GM19372 (cell line): ENCODE measurements around the gene MB.
"Not testable (repeated sequence)": the region's sequence is repeated elsewhere in the genome, so short reads cannot be mapped to it uniquely, and the experiment has no call there.

ENCODE experiments used
- ATAC-seq: cut with Tn5 transposase; IDR thresholded peaks from one replicate; pipeline ENCODE4 v1.9.1; 2021; ENCODE audit warnings: mild to moderate bottlenecking, low read depth, moderate library complexity; ENCODE audit not compliant: unreplicated experiment

MB gene

DNA sequence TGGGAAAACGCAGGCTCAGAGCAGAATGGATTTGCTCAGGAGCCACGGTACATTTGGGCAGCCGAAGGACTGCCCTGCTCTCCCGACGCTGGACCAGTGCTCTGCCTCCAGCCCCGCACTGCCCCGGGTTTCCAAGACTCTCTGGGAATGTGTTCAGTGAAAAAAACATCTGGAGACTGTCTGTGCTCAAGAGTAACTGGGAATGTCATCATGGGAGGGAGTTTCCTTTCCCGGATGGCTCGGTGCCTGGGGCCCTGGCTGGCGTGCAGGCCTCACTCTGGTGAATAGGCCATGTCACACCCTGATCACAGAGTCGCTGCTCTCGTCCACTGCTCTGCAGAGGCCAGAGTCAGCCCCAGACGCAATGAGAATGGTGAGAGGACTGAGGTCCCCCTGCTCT lies 21.3 kb upstream of the MB start:
- no peak for ATAC-seq

DNA sequence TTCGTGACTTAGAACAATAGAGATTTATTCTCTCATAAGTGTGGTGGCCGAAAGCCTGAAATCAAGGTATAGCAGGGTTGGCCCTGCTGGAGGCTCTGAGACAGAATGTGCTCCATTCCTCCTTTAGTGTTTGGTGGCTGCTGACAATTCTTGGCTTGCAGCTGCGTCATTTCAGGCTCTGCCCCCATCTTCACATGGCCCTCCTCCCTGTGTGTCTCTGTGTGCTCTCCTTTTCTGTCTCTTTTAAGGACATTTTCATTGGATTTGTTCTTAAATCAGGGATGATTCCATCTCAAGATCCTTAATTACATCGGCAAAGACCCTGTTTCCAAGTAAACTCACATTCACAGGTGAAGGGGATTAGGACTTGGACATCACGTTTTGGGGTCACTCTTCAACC lies 20.9 kb upstream of the MB start:
- ATAC-seq, result no peak

DNA sequence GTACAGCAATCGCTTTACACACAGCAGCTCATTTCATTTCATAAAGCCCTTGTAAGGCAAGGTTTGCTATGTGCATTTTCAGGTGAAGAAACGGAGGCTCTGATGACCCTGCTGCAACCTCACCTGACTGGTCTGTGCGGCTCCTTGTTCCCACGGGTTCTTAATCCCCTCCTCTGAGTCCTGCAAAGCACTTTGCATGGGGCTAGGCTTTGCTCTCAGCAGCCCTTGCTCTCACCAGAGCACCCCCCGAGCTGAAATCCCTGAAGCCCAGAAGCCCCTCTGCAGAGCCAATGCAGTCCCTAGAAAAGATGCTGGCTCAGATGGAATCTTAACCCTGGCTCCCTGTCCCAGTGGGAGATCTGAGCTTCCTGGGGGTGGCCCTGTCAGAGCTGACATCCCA lies 20.1 kb upstream of the MB start:
- no peak for ATAC-seq

DNA sequence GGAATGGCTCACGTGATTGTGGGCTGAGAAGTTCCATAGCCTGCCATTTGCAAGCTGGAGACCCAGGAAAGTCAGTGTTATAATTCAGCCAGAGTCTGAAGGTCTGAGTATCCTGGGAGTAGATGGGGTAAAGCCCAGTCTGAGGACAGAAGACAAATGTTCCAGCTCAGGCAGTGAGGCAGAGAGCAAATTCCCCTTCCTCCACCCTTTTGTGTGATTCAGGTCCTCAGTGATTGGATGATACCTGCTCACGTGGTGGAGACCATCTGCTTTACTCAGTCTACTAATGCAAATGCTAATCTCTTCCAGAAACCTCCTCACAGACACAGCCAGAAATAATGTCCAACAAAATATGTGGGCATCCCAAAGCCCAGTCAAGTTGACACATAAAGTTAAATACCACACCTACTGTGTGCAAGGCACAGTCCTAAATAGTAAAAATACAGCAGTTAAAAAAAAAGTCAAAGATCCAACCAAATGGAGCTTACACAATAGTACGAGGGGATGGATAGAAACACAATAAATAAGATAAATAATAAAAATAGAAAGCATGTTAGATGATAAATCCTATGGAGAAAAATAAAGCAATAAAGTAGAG lies 17.9 kb upstream of the MB start:
- ATAC-seq, result no peak

DNA sequence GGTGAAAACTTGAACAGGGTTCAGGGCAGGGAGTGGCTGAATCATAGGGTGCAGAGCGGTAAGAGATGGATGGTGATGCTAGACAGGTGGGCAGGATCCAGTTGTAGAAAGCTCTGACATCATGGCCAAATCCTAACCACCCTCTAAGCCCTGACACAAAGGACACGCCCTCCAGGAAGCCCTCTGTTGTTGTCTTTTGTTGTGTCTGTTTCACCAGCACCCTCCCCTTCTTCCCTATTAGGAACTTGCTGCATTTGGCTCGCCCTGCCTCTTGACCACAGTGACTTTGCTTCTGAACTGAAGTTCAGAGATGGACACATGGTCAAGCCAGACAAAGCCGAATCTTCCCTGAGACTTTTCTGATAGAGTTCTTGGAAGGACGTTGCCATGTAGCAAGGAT lies 16.9 kb upstream of the MB start:
- no peak for ATAC-seq

DNA sequence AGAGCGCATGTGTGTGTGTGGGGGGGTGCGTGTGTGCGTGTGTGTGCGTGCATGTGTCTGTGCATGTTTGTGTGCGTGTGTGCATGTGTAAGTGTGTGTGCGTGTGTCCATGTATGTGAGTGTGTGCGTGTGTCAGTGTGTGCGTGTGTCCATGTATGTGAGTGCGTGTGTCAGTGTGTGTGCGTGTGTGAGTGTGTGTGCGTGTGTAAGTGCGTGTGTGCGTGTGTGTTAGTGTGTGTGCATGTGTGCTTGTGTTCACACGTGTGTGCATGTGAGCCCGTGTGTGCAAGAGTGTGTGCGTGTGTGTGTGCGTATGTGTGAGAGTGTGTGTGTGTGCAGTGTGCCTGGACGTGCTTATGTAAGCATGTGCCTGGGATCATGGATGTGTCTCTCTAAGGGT lies 16.4 kb upstream of the MB start:
- no peak for ATAC-seq

DNA sequence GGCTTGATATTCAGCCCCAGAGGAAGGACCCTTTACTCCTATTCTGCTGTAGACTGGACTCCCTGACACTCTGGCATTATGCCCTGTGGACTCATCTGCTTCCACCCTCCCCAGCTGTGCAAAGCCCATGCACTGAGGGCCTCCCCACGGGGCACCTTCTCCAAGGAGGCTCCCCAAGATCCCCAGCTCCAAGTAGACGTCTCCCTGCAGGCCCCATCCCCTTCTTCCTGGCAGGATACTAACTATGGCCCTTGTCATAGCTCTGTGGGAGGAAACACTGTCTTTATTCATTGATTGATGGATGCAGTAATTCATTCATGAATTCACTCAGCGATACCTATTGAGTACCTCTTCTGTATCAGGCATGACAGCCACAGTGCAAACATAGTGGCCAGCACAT lies 15.8 kb upstream of the MB start:
- ATAC-seq, result no peak

DNA sequence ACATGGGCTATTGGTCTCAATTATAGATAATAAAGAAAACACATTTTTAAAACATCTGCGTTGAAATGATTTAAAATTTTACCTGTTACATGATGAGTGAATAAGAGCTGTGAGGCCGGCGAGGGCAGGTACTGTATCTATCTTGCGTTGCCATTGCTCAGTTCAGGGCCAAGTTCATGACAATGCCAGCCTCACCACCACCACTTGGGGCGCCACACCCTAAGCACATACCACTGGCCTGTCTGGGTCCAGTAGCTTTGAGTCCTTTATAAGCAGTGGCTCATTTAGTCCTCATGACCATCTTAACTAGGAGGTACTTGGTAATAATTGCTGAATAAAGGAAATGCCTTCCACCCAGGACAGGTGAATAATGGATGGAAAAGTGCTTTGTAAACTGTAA lies 14.5 kb upstream of the MB start:
- ATAC-seq, result no peak

DNA sequence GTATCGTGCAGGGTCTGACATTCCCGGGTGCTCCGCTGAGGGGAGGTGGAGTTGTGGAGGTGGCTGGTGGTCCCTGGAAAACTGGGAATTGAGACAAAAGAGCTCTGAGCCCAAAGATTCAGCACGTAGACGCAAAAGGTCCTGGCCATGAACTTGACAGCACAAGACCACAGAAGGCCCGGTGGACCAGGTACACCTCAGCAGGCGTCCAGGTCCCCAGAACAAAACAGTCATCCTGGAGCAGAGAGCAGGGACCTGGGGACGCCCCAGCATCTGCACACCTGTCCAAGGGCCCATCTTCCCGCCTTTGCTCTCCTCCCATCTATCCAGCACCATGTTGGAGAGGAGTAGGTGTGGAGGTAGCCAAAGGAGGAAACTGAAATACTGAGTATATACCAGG lies 13.8 kb upstream of the MB start:
- ATAC-seq, result no peak

DNA sequence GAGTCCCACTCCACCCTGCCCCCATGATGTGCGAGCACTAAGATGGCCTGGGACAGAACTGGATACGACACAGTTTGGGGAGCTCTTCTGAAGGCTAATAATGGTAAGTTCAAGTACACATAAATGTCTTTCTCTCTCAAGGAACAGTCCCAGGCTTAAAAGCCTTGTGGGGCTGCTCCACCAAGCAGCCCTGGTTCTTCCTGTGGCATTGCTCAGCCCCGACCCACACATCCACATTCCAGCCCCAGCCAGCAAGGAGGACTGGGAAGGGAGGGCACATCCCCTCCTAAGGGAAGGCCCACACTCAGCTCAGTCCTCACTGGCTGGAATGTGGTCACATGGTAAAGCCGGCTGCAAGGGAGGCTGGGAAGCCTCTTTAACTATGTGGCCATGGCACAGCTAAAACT lies 13.3 kb upstream of the MB start:
- no peak for ATAC-seq

DNA sequence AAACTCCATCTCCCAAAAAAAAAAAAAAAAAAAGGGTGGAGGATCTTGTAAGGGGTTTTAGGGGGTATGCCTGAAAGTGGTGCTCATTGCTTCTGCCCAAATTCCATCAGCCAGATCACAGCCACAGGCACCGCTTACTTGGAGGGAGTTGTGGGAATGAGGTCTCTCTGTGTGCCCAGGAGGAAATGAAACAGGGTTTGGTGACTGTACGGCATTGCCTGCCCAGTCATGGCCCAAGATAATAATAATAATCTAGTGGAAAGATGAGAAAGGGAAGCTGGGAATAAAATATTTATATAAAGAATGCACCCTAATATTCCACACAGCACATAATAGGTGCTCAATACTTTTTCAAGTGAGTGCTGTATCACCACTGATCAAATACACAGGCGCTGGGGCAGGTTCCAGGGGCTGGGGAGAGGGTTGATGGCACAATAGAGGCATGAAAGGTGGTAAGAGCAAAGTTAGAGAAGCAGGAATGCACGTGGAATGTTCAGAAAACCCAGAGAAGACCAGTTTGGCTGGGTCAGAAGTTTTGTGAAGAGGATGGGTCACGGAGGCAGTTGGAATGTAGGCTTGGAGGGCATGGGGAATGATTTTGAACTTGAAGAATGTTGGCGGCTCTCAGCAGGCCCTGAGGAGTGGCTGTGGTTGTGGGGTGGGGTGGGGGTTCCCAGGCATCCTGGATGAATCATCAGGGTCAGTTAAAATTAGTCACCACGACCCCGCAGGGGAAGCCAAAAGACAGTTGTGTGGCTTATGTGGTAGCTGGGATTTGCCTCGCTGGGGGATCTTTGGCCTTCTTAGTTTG lies 12.5 kb upstream of the MB start:
- no peak for ATAC-seq

DNA sequence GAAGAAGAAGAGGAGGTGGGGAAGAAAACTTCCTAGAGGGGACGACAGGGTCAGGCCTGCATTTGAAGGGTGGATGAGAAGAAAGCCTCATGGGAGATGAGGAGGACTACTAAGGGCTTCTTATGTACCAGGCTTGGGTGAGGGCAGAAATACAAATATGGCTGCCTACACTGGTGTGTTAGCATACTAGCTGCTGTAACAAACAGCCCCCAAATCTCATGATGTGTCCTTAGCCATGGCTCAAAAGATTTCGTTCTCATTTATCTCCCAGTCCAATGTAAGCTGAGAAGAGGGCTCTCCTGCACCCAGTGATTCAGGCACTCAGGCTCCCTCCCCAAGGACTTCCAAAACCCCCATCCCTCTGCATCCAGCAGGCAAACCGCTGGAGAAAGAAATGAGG lies 11.6 kb upstream of the MB start:
- no peak for ATAC-seq

DNA sequence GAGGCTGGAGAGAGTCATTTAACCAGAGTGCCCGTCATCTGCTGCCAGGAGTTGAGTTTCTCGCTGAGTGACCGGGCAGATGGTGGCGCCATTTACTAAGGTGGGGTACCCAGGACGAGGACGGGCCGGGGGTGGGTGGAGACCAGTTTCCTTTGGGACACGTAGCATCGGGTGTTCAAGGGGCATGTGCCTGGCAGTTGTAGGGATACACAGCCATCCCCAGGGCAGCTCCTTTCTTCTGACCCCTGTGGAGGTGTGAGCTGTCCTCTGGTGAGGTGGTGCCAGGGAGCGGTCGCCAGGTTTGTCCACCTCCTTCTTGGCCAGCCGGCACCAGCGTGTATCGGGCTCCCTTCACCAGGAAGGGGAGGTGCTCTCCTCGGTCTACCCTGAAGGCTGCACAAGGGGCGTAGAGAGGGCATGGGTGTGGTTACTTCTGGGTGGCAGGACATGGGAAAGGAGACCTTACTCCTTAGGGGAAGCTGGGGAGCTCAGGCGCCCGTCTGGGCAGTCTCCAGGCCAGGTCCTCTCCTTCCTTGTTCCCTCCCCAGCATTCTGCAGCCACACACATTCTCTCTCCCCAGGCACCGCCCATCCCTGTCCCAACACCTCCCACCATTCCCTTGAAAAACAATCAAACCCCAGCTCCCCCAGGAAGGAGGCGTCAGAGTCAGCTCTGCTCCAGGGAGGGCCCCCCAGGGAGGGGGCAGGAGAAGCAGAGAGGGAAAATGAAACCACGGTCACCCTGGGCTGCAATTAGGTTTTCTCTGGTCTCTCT lies 10.3 kb upstream of the MB start:
- ATAC-seq, result no peak

DNA sequence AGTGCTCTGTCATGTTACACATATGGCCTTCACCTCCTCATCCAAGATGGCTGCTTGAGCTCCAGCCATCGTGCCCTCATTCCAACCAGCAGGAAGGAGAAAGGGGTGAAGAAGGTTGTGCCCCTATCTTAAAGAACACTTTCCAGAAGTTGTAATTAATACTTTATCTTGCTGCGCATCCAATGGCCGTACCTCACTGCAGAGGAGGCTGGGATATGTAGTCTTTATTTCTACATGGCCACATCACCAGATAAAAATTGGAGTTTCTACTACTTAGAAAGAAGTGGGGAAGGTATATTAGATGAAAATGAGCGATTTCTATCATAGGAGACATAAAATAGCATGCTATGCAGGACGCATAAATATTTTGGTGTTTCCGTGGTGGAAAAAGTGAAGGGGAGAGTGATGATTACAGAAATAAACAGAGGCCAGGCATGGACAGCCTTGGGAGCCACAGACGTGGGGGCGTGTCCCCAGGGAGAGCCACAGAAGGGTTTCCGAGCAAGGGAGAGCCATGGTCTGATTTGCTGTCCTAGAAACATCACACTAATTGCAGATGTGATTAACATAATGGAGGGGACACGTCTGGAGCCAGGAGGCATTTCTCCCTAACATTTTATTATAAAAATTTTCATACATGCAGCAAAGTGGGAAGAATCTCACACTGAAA lies 8.8 kb upstream of the MB start:
- no peak for ATAC-seq

DNA sequence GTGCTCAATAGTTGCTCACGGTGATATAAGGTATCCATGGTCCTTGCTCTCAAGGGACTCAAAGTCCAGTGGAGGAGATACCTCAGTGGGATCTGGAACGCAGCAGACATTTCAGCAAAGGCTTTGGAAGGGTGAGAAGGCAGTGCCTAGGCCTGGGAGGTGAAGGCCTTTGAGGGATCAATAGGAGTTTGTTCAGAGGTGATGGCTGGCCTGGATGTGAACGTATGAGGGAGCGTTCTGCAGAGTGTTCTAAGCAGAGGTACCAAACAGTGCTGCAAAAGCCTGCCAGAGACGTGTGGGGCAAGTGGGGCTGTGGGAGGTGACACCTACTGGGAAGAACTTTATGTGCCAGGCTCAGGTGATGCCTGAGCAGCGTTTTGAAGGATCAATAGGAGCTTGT lies 7.4 kb upstream of the MB start:
- no peak for ATAC-seq

DNA sequence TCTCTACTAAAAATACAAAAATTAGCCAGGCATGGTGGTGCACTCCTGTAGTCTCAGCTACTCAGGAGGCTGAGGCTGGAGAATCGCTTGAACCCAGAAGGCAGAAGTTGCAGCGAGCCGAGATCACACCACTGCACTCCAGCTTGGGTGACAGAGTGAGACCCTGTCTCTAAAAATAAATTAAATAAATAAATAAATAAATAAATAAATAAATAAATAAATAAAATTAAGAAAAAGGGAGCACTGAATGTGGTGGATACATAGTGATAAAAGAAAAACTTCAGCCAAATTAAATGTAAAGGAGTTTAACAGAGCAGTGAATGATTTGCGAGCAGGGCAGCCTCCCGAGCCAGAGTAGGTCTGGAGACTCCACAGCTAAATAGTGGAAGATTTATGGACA lies 6.8 kb upstream of the MB start:
- ATAC-seq, result not testable (repeated sequence)

DNA sequence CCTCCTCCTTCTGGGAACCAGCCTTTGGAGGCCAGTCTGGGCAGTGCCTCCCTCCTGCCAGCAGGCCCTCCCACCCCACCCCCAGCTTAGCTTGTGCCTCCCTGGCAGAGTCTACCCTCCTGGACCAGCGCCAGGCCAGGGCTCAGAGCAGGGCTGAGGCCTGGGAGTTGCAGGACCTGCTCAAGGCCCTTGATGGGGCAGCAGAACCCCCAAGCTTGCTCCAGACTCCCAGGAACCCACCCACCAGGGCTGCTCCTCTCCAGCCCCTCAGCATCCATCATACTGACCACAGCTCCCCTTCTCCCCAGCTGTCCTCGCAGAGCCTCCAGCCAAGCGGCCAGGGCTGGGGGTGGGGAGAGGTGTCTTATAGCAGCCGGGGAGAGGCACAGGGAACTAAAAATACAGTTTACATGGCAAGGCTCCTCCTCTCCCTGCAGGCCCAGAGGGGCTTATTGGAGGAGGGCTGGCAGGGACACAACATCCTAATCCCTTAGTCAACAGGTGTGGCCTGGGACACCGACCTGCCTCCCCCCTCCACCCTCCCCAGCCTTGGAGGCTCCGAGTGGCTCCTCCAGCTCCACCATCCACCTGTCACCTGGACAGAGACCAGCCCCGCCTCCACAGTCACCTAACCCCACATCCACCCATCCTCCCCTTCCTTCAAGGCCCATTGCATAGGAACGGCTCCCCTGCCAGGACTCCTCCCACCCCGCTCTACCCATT lies 5.2 kb upstream of the MB start:
- no peak for ATAC-seq

DNA sequence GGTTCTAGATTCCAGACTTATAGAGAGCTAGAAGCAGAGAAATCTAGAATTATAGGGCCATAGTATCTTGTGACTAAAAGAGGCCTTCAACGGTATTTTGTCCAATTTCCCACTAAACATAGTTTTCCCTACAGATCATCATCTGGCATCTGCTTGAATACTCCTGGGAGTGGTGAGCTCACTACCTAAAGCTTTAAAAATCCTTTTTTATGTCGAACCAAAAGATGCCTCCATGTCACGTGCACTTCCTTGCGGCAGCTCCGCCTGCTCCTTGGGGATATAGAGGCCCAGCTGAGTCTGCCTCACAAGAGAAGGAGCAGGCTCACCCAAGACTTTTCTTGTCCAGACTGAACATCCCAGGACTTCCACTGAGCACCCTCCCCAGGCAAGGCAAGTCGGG lies 4.3 kb upstream of the MB start:
- ATAC-seq, result no peak

DNA sequence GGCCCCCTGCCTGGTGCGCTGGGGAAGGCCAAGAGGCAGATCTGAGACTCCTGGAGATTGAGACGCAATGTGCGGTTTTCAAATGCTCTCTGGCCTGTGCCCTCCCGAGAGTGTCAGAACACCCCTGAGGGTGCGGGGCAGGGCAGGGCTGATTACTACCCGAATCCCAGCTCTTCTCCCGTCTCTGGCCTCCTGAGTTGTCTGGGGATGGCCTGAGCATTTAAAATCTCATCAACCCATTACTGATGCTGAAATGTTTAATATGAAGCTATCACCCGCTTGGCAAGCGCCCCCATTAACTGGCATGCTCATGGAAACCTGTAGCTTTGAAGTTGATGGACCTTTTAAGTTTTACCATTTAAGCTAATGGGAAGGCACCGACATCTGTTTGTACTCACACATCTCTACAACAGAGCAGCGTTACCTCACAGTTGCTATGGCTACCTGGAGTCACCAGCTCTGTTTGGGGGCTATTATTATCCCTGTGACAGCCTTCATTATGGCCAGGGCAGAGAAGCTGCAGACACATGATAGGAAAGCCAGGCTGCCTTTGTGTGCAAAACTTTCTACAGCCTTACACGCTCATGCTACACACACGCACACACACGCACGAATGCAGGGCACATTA lies 3.6 kb upstream of the MB start:
- ATAC-seq, result no peak
